Activated T-cell treated with anti-CD3 and anti-CD28 coated beads, Interleukin-2, amount 50 U/mL, for 24 hours (primary cell): ENCODE measurements around the gene ALS2.
"Not testable (repeated sequence)": the region's sequence is repeated elsewhere in the genome, so short reads cannot be mapped to it uniquely, and the experiment has no call there.

Experiments
- DNase-seq: peaks from one replicate; pipeline ENCODE4 v3.0.0-alpha.2; 2020
- H3K27ac Mint-ChIP-seq: 2 replicates; pipeline ENCODE4 v1.8.0; 2020; ENCODE audit warnings: mild to moderate bottlenecking, mixed read lengths
- H3K27me3 Mint-ChIP-seq: 2 replicates; pipeline ENCODE4 v1.8.0; 2020; ENCODE audit warnings: mixed read lengths
- H3K36me3 Mint-ChIP-seq: 2 replicates; pipeline ENCODE4 v1.8.0; 2020; ENCODE audit warnings: low read depth, mixed read lengths
- H3K4me1 Mint-ChIP-seq: 2 replicates; pipeline ENCODE4 v1.8.0; 2020; ENCODE audit warnings: low read depth, mixed read lengths
- H3K4me3 Mint-ChIP-seq: 2 replicates; pipeline ENCODE4 v1.8.0; 2020; ENCODE audit warnings: mild to moderate bottlenecking, moderate library complexity, mixed read lengths
- H3K9me3 Mint-ChIP-seq: 2 replicates; pipeline ENCODE4 v1.8.0; 2020; ENCODE audit warnings: mixed read lengths

The ALS2 gene

DNA sequence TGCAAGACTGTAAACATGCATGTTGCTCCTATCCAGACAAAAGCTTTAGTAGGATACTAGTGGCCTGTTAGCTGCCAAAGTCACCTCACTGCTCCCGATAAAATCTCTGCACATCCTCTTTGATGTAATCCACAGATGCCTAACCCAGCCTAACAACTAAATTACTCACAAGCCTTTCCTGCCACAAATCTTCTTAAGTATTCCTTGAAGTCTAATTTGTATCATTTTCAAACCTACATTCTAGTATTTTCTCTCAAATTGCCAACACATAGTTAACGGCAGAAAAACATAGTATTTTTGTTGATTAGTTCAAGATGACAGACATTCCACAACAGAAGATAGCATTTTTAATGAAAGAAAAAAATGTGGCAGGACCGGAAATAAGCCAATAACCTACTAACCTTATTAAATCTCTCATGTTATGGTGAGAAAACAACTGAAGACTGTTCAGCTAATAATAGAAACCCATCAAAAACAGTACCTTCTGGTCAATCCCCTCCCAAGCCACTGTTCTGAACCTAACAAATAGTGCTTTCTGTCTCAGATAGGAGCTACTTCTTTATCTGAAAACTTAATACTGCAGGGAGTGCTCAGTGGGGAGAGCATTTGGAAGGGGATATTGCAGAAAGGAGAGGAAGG, 82.0 kb downstream of the ALS2 start, which contains the start of gene MPP4:
MPP4 (minus strand) TSS at position 57 of the 639 bp plus-strand sequence. CDS start 4,690 bp downstream, outside the sequence.
- peaks cover 7% of the 10 kb centered on the region for H3K4me1 Mint-ChIP-seq

GRCh38 chr2:201697899-201698298, 82.8 kb downstream of the ALS2 start:
- Mint-ChIP-seq H3K4me3 (no peak overlapping the region), H3K9me3 (no peaks in the 10 kb centered on the region), H3K27ac (no peak overlapping the region), H3K27me3 (no peaks in the 10 kb centered on the region), H3K4me1 (peaks cover 7% of the 10 kb centered on the region), H3K36me3 (peaks cover 24% of the 10 kb centered on the region)
- DNase-seq: no peak

More for the DNA sequence above, 82.0 kb downstream of the ALS2 start, which contains the start of gene MPP4:
- no peak within 1 kb of the TSS for H3K4me3 Mint-ChIP-seq
- DNase-seq: no peak
- H3K27ac Mint-ChIP-seq: no peak within 1 kb of the TSS
- H3K27me3 Mint-ChIP-seq: no peaks in the 10 kb centered on the region
- no peaks in the 10 kb centered on the region for H3K9me3 Mint-ChIP-seq
- H3K36me3 Mint-ChIP-seq: peaks cover 31% of the 10 kb centered on the region

DNA sequence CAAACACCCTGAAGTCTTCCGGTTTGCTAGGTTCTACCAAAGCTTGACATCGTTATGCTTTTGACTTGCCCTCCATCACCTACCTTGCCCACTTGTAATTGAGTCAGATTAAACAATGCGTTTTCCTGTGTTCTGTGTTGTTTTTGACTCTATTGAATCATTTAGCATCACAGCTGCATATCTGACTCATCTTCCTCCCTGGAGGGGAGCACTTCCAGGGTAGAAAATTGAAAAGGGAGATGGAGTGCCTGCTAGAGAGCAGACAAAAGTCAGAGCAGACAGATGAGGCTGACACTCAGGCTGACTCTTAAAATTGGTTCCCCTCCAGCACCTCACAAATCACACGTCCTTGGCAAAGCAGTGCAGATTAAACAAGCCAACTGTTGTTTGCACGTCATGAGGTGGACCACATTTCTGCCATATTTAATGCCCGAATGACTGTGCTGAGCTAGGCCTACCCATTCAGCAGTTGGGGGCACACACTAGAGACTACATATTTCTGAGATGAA, 84.5 kb downstream of the ALS2 start:
- no peak for DNase-seq
- H3K27me3 Mint-ChIP-seq: no peaks in the 10 kb centered on the region

GRCh38 chr2:201685156-201685555, 95.6 kb downstream of the ALS2 start:
- no peaks in the 10 kb centered on the region for H3K36me3 Mint-ChIP-seq
- peaks cover 14% of the 10 kb centered on the region for H3K27me3 Mint-ChIP-seq
- no peak overlapping the region for H3K27ac Mint-ChIP-seq
- H3K4me1 Mint-ChIP-seq: no peaks in the 10 kb centered on the region
- DNase-seq: no peak
- H3K9me3 Mint-ChIP-seq: no peaks in the 10 kb centered on the region
- H3K4me3 Mint-ChIP-seq: no peak overlapping the region

More for the DNA sequence above, 84.5 kb downstream of the ALS2 start:
- Mint-ChIP-seq H3K9me3 (no peaks in the 10 kb centered on the region), H3K4me3 (no peak overlapping the region), H3K36me3 (peaks cover 8% of the 10 kb centered on the region), H3K27ac (no peak overlapping the region), H3K4me1 (peaks cover 7% of the 10 kb centered on the region)

- H3K27ac Mint-ChIP-seq: no peak overlapping the region
- no peaks in the 10 kb centered on the region for H3K36me3 Mint-ChIP-seq
- no peak overlapping the region for H3K4me3 Mint-ChIP-seq
- no peaks in the 10 kb centered on the region for H3K4me1 Mint-ChIP-seq
- peaks cover 10% of the 10 kb centered on the region for H3K27me3 Mint-ChIP-seq
- no peak for DNase-seq
- no peaks in the 10 kb centered on the region for H3K9me3 Mint-ChIP-seq
These were observed 100.0 kb downstream of the ALS2 start for GRCh38 chr2:201680743-201681142.

DNA sequence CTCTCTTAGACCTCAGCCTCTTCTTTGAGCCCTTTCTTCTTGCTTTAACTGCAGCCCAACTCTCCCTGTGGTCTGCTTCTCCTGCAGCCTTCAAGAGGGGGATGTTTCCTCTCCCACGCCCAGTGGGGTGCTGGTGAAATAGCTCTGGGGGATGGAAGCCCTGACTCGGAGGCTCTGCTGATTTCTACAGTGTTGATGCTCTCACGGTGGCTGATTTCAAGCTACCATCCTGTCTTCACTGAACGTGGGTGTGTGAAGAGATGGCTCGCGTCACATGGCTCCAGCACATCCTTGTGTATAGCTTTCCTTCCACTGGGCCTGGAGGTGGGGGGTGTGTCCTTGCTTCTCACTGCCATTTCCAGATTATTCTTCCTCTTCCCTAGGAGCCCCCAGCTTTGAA, 102.3 kb downstream of the ALS2 start:
- DNase-seq: no peak
- H3K27ac Mint-ChIP-seq: no peak overlapping the region
- H3K4me3 Mint-ChIP-seq: no peak overlapping the region
- H3K27me3 Mint-ChIP-seq: peaks cover 7% of the 10 kb centered on the region
- no peaks in the 10 kb centered on the region for H3K9me3 Mint-ChIP-seq
- H3K36me3 Mint-ChIP-seq: no peaks in the 10 kb centered on the region
- no peaks in the 10 kb centered on the region for H3K4me1 Mint-ChIP-seq

GRCh38 chr2:201675454-201675853, 105.3 kb downstream of the ALS2 start:
- no peak for DNase-seq
- Mint-ChIP-seq H3K4me1 (no peaks in the 10 kb centered on the region), H3K4me3 (no peak overlapping the region), H3K36me3 (no peaks in the 10 kb centered on the region), H3K27me3 (no peaks in the 10 kb centered on the region), H3K9me3 (no peaks in the 10 kb centered on the region), H3K27ac (no peak overlapping the region)

GRCh38 chr2:201674794-201675193, 105.9 kb downstream of the ALS2 start:
- Mint-ChIP-seq H3K9me3 (no peaks in the 10 kb centered on the region), H3K4me3 (no peak overlapping the region), H3K27me3 (no peaks in the 10 kb centered on the region), H3K4me1 (no peaks in the 10 kb centered on the region), H3K36me3 (no peaks in the 10 kb centered on the region), H3K27ac (no peak overlapping the region)
- DNase-seq: no peak

DNA sequence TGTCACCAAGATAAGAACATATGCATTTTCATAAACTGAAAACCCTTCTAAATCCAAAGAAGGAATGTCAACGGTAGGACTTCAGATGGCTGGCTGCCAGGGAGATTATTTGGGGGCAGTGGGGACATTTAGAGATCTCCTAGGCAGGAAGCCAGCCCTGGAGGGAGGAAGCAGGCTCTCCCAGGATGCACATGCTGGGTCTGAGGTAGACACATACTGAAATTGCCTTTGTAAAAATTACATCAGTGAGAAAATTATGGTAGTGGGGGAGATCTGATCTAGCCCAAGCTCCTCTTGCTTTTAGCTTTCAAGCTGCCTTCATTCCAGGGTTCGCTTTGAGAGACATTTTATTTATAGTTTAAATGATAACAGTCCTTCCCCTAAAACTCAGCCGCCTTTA, 106.4 kb downstream of the ALS2 start:
- Mint-ChIP-seq H3K4me3 (no peak overlapping the region), H3K36me3 (no peaks in the 10 kb centered on the region), H3K27ac (no peak overlapping the region), H3K27me3 (no peaks in the 10 kb centered on the region), H3K9me3 (no peaks in the 10 kb centered on the region), H3K4me1 (no peaks in the 10 kb centered on the region)
- no peak for DNase-seq

DNA sequence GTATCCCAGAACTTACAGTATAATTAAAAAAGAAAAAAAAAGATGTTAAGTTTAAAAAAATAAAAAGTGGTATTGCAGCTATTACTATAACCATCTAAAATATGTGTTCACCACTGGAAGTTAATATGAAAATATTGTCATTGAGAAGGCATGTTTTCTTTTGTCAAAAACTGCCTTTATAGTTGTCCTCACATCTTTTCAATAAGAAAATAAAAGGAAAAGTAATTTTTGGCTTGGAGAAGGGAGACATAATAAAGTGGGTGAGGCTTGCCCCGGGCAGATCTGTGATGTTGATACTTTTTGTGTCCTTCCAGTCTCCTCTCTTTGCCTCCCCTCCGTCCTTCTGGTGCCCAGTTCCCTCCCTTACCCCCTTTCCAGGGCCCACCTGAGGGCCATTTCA, 107.2 kb downstream of the ALS2 start:
- H3K9me3 Mint-ChIP-seq: no peaks in the 10 kb centered on the region
- no peaks in the 10 kb centered on the region for H3K36me3 Mint-ChIP-seq
- H3K4me3 Mint-ChIP-seq: no peak overlapping the region
- H3K27ac Mint-ChIP-seq: no peak overlapping the region
- no peaks in the 10 kb centered on the region for H3K27me3 Mint-ChIP-seq
- no peak for DNase-seq
- H3K4me1 Mint-ChIP-seq: no peaks in the 10 kb centered on the region

GRCh38 chr2:201671205-201671604, 109.5 kb downstream of the ALS2 start:
- not testable (repeated sequence) for DNase-seq, H3K36me3 Mint-ChIP-seq, H3K9me3 Mint-ChIP-seq, H3K27me3 Mint-ChIP-seq, H3K4me1 Mint-ChIP-seq, H3K4me3 Mint-ChIP-seq, H3K27ac Mint-ChIP-seq

DNA sequence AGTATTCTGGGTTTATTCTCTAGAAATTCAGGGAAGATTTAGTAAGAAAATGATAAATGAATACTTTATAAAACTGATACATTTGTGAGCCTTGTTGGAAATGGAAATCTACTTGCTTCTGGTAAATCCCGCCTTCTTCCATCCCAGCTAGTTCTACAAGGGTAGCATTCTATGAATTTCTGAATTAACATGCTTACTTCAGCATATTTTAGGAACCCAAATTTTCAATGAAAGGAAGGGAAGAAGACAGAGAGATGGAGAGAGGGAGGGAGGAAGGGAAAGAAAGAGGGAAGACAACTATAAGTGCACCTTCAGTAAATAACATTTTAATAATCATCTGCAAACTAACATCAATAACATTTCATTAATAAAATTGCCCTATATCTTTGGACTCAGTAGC, 110.9 kb downstream of the ALS2 start:
- H3K27me3 Mint-ChIP-seq: no peaks in the 10 kb centered on the region
- H3K27ac Mint-ChIP-seq: no peak overlapping the region
- no peaks in the 10 kb centered on the region for H3K4me1 Mint-ChIP-seq
- H3K36me3 Mint-ChIP-seq: no peaks in the 10 kb centered on the region
- H3K4me3 Mint-ChIP-seq: no peak overlapping the region
- DNase-seq: no peak
- no peaks in the 10 kb centered on the region for H3K9me3 Mint-ChIP-seq

GRCh38 chr2:201668402-201668910, 112.3 kb downstream of the ALS2 start:
- Mint-ChIP-seq H3K4me3 (no peak overlapping the region), H3K9me3 (no peaks in the 10 kb centered on the region), H3K36me3 (no peaks in the 10 kb centered on the region), H3K27ac (no peak overlapping the region), H3K27me3 (no peaks in the 10 kb centered on the region), H3K4me1 (no peaks in the 10 kb centered on the region)
- no peak for DNase-seq

DNA sequence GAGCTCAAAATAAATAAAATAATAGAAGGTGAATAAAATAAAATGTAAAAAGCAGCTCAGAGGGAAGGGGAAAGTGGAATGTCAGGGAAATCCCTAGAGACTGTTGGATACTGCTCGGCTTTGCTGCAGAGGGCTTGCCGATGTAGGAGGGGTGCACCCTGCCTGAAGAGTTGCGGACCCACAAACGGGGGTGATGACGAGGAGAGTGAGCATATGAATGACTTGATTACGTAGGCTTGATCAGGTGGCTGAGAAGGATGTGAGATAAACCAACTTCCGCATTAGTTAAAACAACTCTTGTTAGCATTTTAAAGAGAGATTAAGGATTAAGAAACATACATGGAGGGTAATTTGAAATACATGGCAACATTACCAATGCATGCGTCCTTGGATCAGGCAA, 116.4 kb downstream of the ALS2 start:
- H3K36me3 Mint-ChIP-seq: no peaks in the 10 kb centered on the region
- no peaks in the 10 kb centered on the region for H3K4me1 Mint-ChIP-seq
- H3K27me3 Mint-ChIP-seq: no peaks in the 10 kb centered on the region
- H3K4me3 Mint-ChIP-seq: no peak overlapping the region
- H3K27ac Mint-ChIP-seq: no peak overlapping the region
- no peaks in the 10 kb centered on the region for H3K9me3 Mint-ChIP-seq
- DNase-seq: no peak

DNA sequence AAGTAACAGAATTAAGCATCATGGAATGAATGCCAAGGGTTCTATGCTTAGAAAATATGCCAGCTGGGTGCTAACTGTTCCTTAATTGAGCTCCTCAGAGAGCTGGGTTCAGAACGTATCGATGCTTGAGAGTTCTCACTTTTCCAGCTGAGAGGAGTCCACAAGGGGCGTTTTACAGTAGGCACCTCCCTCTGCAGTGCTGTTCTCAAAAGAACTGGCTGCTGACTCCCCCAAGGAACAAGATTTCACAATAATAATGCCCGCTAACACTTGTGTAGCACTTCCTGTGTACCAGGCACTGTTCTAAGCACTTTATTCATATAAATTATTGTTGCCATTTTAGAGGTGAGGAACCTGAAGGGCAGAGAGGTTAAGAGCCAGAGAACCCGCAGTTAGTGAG, 119.4 kb downstream of the ALS2 start:
- H3K27ac Mint-ChIP-seq: no peak overlapping the region
- no peak overlapping the region for H3K4me3 Mint-ChIP-seq

More for the DNA sequence above, 119.4 kb downstream of the ALS2 start:
- Mint-ChIP-seq H3K36me3 (no peaks in the 10 kb centered on the region), H3K27me3 (no peaks in the 10 kb centered on the region), H3K4me1 (no peaks in the 10 kb centered on the region), H3K9me3 (no peaks in the 10 kb centered on the region)
- no peak for DNase-seq
